Body of pancreas (tissue), 4 donors: ENCODE measurements around the gene MMP24.

Experiments
- POLR2A ChIP-seq, 3 donors: fragments of 450-650 bp; IDR thresholded peaks; one replicate each; pipeline ENCODE4 v1.6.1; 2016; ENCODE audit warnings: antibody characterized with exemption in 3 of 3, mild to moderate bottlenecking in 2 of 3
- TF ChIP-seq, protein P1 (sequence below), 7 experiments: fragments of 450-650 bp in 4 of 7; fragments of 200-600 bp in 3 of 7; sonication (generic) in 3 of 7; IDR thresholded peaks; one replicate each; pipeline ENCODE4 v1.5.1; 2016 to 2019; ENCODE audit warnings: antibody characterized with exemption in 7 of 7

DNA sequence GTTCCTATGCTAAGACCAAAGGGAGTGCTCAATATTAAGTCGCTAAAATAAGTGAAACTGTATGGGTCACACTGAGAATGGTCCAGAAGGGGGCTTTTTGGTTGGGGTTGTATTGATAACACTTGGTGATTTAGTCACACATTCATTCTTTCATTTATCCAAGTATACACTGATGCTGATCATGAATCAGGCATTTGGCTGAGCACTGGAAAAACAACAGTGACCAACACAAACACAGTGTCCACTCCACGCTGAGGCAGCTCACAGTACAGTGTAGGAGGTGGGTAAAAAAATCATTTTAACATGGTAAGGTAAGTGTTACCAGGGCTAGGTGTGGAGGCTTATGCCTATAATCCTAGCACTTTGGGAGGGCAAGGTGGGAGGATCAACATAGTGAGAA lies 74.9 kb downstream of the MMP24 start:
- TF ChIP-seq, protein P1, sequence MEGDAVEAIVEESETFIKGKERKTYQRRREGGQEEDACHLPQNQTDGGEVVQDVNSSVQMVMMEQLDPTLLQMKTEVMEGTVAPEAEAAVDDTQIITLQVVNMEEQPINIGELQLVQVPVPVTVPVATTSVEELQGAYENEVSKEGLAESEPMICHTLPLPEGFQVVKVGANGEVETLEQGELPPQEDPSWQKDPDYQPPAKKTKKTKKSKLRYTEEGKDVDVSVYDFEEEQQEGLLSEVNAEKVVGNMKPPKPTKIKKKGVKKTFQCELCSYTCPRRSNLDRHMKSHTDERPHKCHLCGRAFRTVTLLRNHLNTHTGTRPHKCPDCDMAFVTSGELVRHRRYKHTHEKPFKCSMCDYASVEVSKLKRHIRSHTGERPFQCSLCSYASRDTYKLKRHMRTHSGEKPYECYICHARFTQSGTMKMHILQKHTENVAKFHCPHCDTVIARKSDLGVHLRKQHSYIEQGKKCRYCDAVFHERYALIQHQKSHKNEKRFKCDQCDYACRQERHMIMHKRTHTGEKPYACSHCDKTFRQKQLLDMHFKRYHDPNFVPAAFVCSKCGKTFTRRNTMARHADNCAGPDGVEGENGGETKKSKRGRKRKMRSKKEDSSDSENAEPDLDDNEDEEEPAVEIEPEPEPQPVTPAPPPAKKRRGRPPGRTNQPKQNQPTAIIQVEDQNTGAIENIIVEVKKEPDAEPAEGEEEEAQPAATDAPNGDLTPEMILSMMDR (IDR thresholded peaks at IDR 0.05) = no peak
- no peak for TF ChIP-seq POLR2A (IDR thresholded peaks at IDR 0.05)
